Neuronal stem cell (in vitro differentiated cells): ENCODE results near the gene INSYN1.
"Not testable (repeated sequence)": the region's sequence is repeated elsewhere in the genome, so short reads cannot be mapped to it uniquely, and the experiment has no call there.

Experiments used
- DNase-seq: peaks from one replicate; pipeline ENCODE4 v3.0.0-alpha.2; 2013; ENCODE audit warnings: low spot score
- H2AFZ ChIP-seq: one replicate; pipeline ENCODE4 v1.6.1; 2013; ENCODE audit warnings: mild to moderate bottlenecking, low read length, inconsistent platforms
- H2AK5ac ChIP-seq: 2 replicates; pipeline ENCODE4 v1.6.1; 2013; ENCODE audit warnings: low read depth, mild to moderate bottlenecking, inconsistent platforms, low read length, moderate library complexity, mixed read lengths
- H2BK120ac ChIP-seq: 2 replicates; pipeline ENCODE4 v1.6.1; 2013; ENCODE audit warnings: low read depth, mild to moderate bottlenecking, inconsistent platforms, low read length, moderate library complexity, mixed read lengths
- H2BK12ac ChIP-seq: one replicate; pipeline ENCODE4 v1.6.1; 2013; ENCODE audit warnings: low read length, inconsistent platforms
- H2BK15ac ChIP-seq: 2 replicates; pipeline ENCODE4 v1.6.1; 2013; ENCODE audit warnings: mild to moderate bottlenecking, low read length, inconsistent platforms, mixed read lengths
- H2BK5ac ChIP-seq: one replicate; pipeline ENCODE4 v1.6.1; 2013; ENCODE audit warnings: inconsistent platforms, mild to moderate bottlenecking, low read length, moderate library complexity
- H3K14ac ChIP-seq: one replicate; pipeline ENCODE4 v1.6.1; 2013; ENCODE audit warnings: low read length, inconsistent platforms
- H3K18ac ChIP-seq: 2 replicates; pipeline ENCODE4 v1.6.1; 2013; ENCODE audit warnings: low read length, inconsistent platforms
- H3K23ac ChIP-seq: 2 replicates; pipeline ENCODE4 v1.6.1; 2013; ENCODE audit warnings: low read depth, mild to moderate bottlenecking, mixed read lengths, low read length, inconsistent platforms; ENCODE audit not compliant: poor library complexity
- H3K27ac ChIP-seq: replicated peaks from 3 replicates; pipeline ENCODE4 v1.5.1; 2013; ENCODE audit warnings: low read length, inconsistent platforms
- H3K27me3 ChIP-seq, 3 experiments: 2 replicates each; pipeline ENCODE4 v1.6.1; 2013; ENCODE audit warnings: low read length in 3 of 3, mild to moderate bottlenecking in 2 of 3, inconsistent platforms in 1 of 3, low read depth in 1 of 3, mixed read lengths in 1 of 3, moderate library complexity in 1 of 3; ENCODE audit not compliant: control insufficient read depth in 3 of 3, insufficient read depth in 3 of 3
- H3K36me3 ChIP-seq, 2 donors: replicated peaks in 1 of 2; 2 replicates each; pipeline ENCODE4 v1.6.1; 2013; ENCODE audit warnings: low read length in 2 of 2; ENCODE audit not compliant: control insufficient read depth in 2 of 2, insufficient read depth in 2 of 2
- H3K4ac ChIP-seq: 2 replicates; pipeline ENCODE4 v1.6.1; 2013; ENCODE audit warnings: inconsistent platforms, mild to moderate bottlenecking, low read length, moderate library complexity
- H3K4me1 ChIP-seq, 2 donors: 1 replicate in 1 of 2; 2 replicates in 1 of 2; pipeline ENCODE4 v1.6.1; 2013; ENCODE audit warnings: low read length in 2 of 2, low read depth in 1 of 2; ENCODE audit not compliant: control insufficient read depth in 2 of 2, insufficient read depth in 1 of 2
- H3K4me2 ChIP-seq: one replicate; pipeline ENCODE4 v1.6.1; 2013; ENCODE audit warnings: mild to moderate bottlenecking, low read length, inconsistent platforms; ENCODE audit not compliant: insufficient read depth, poor library complexity, severe bottlenecking
- H3K4me3 ChIP-seq, 2 donors: 2 replicates each; pipeline ENCODE4 v1.5.1; 2013; ENCODE audit warnings: low read length in 2 of 2, mild to moderate bottlenecking in 2 of 2, inconsistent platforms in 1 of 2, moderate library complexity in 1 of 2
- H3K79me1 ChIP-seq: one replicate; pipeline ENCODE4 v1.6.1; 2013; ENCODE audit warnings: low read depth, mild to moderate bottlenecking, inconsistent platforms, low read length, moderate library complexity
- H3K9ac ChIP-seq: one replicate; pipeline ENCODE4 v1.6.1; 2013; ENCODE audit warnings: mild to moderate bottlenecking, low read depth, low read length, inconsistent platforms; ENCODE audit not compliant: poor library complexity
- H3K9me3 ChIP-seq, 2 donors: replicated peaks in 1 of 2; 2 replicates each; pipeline versions ENCODE3 to v1.6.1; 2013; ENCODE audit warnings: low read length in 2 of 2, mild to moderate bottlenecking in 2 of 2, inconsistent platforms in 1 of 2, low read depth in 1 of 2, mixed read lengths in 1 of 2, moderate library complexity in 1 of 2; ENCODE audit not compliant: control insufficient read depth in 2 of 2, insufficient read depth in 1 of 2
- H4K8ac ChIP-seq: one replicate; pipeline ENCODE4 v1.6.1; 2013; ENCODE audit warnings: low read depth, mild to moderate bottlenecking, inconsistent platforms, low read length, moderate library complexity
- H4K91ac ChIP-seq: one replicate; pipeline ENCODE4 v1.6.1; 2013; ENCODE audit warnings: low read length, low read depth, mild to moderate bottlenecking, inconsistent platforms; ENCODE audit not compliant: poor library complexity
- WGBS, 2 donors: extraction: QIAGEN DNeasy Blood & Tissue Kit; methylation state at CpG; one replicate each; pipeline ENCODE4 v1.1.7; 2013; ENCODE audit warnings: missing lambda C conversion rate in 2 of 2, mixed read lengths in 1 of 2; ENCODE audit not compliant: insufficient read length in 2 of 2, insufficient replicate concordance in 1 of 2; ENCODE audit errors: extremely low coverage in 2 of 2; 5-methylcytosine and 5-hydroxymethylcytosine counted together

INSYN1 gene

GRCh38 chr15:73786538-73786937 is 33.4 kb upstream of the INSYN1 start:
- Histone ChIP-seq H3K79me1 (no peaks in the 10 kb centered on the region), H3K4me1 (peaks cover 7 to 23% of the 10 kb centered on the region in 2 donors), H2BK5ac (no peak overlapping the region)

GRCh38 chr15:73785256-73786014 is 32.3 kb upstream of the INSYN1 start:
- H2AFZ ChIP-seq, result peak overlapping the region; percentile 51
- peaks cover 7 to 23% of the 10 kb centered on the region in 2 donors for H3K4me1 ChIP-seq
- not testable (repeated sequence) for H3K9me3 ChIP-seq, H4K8ac ChIP-seq, H4K91ac ChIP-seq, DNase-seq, H2BK120ac ChIP-seq, H3K4ac ChIP-seq, H3K18ac ChIP-seq, H3K4me2 ChIP-seq, H3K79me1 ChIP-seq, H3K9ac ChIP-seq, H3K4me3 ChIP-seq, H2BK5ac ChIP-seq, H2AK5ac ChIP-seq, H3K36me3 ChIP-seq, H3K23ac ChIP-seq, H3K27ac ChIP-seq, H3K27me3 ChIP-seq, H3K14ac ChIP-seq, H2BK15ac ChIP-seq
- H2BK12ac ChIP-seq, result peak overlapping the region; percentile 87
- no CpG with 5 or more reads among the region's 12 CpGs for WGBS, 2 donors

More at GRCh38 chr15:73786538-73786937, 33.4 kb upstream of the INSYN1 start:
- Histone ChIP-seq H2AK5ac (no peak overlapping the region), H2BK15ac (no peak overlapping the region), H3K18ac (peak overlapping the region; percentile 88), H3K27me3 (peaks cover 0 to 12% (median 0%) of the 10 kb centered on the region in 3 experiments), H2AFZ (peak overlapping the region; percentile 74), H3K9ac (no peak overlapping the region), H3K14ac (no peak overlapping the region), H4K8ac (no peak overlapping the region), H3K27ac (no peak overlapping the region), H3K4me2 (no peak overlapping the region), H3K4me3 (no peak overlapping the region), H3K36me3 (no peaks in the 10 kb centered on the region), H2BK120ac (no peak overlapping the region), H3K9me3 (no peaks in the 10 kb centered on the region), H2BK12ac (no peak overlapping the region), H4K91ac (no peak overlapping the region), H3K23ac (no peak overlapping the region), H3K4ac (no peak overlapping the region)
- WGBS, 2 donors, result no CpG with 5 or more reads among the region's 6 CpGs
- no peak for DNase-seq

GRCh38 chr15:73784291-73784690 is 31.1 kb upstream of the INSYN1 start:
- Histone ChIP-seq H4K91ac (no peak overlapping the region), H3K18ac (peak overlapping the region; percentile 67), H3K14ac (no peak overlapping the region), H3K4me1 (peaks cover 7 to 23% of the 10 kb centered on the region in 2 donors), H3K4me2 (no peak overlapping the region), H2BK15ac (no peak overlapping the region), H4K8ac (peak overlapping the region; percentile 52), H2AK5ac (no peak overlapping the region), H3K27me3 (no peaks in the 10 kb centered on the region), H3K9ac (no peak overlapping the region), H2BK12ac (no peak overlapping the region), H2BK5ac (no peak overlapping the region), H3K36me3 (no peaks in the 10 kb centered on the region), H3K79me1 (no peaks in the 10 kb centered on the region), H3K4me3 (no peak overlapping the region), H2BK120ac (no peak overlapping the region), H3K4ac (no peak overlapping the region), H3K27ac (no peak overlapping the region), H3K23ac (no peak overlapping the region), H2AFZ (no peak overlapping the region), H3K9me3 (no peaks in the 10 kb centered on the region)
- WGBS, 2 donors, result no CpG with 5 or more reads among the region's 3 CpGs
- no peak for DNase-seq

- Histone ChIP-seq H3K36me3 (no peaks in the 10 kb centered on the region), H4K91ac (no peak overlapping the region), H2AK5ac (no peak overlapping the region), H3K18ac (no peak overlapping the region), H3K27me3 (no peaks in the 10 kb centered on the region), H3K14ac (no peak overlapping the region), H3K9ac (no peak overlapping the region), H2BK15ac (no peak overlapping the region), H3K4me3 (no peak overlapping the region), H3K9me3 (no peaks in the 10 kb centered on the region), H2BK120ac (no peak overlapping the region), H4K8ac (no peak overlapping the region), H3K27ac (no peak overlapping the region), H2BK12ac (no peak overlapping the region), H3K23ac (no peak overlapping the region), H3K4ac (no peak overlapping the region), H3K4me2 (no peak overlapping the region), H3K4me1 (peaks cover 7 to 23% of the 10 kb centered on the region in 2 donors), H2BK5ac (no peak overlapping the region), H3K79me1 (no peaks in the 10 kb centered on the region), H2AFZ (no peak overlapping the region)
- DNase-seq, result no peak
- whole genome bisulfite sequencing, 2 donors, result no CpG with 5 or more reads among the region's 3 CpGs
Measured at GRCh38 chr15:73782344-73782959, 29.3 kb upstream of the INSYN1 start.
